ENCODE measurements around the gene MRPL16. TPM values are rescaled to one million over a fixed set of nuclear protein-coding genes. Genes with fewer than 3 reads are reported as not detected.

MRPL16 gene
- total and polyA plus RNA-seq, 9 donors = 30.0 to 68.1 (median 38.5) TPM

DNA sequence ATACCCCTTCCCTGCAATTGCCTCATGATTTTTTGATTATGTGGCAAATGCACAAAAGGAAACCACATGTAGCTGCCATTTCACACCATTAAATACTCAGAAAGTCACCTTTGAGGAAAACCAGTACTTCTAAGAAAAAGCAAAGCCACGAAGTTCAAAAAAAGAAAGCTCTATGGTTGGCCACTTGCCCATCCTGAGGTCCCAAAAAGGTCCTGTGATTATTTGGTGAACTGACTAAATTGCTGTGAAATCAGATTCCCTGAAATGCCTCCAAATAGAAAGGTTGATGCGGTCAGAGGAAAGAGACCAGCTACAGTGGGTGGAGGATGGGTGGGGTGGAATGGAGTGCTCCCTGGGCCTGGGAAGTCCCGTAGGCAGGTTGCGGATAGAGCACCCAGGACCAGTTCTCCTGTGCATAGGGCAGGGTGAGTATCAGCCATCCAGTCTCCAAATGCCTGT, 26.9 kb downstream of the MRPL16 start:
- 87 to 88% (median 87%) methylated on average over 4 of the region's 4 CpGs for WGBS, 3 donors
- H3K4me1 ChIP-seq (ENCODE audit: insufficient read depth) = no peaks in the 10 kb centered on the region
- intact Hi-C loops (cut with DNase I) = no loop called here
- H3K9me3 ChIP-seq = no peaks in the 10 kb centered on the region
- no peak overlapping the region for H3K4me3 ChIP-seq
- no peak overlapping the region for H3K27ac ChIP-seq
- H3K36me3 ChIP-seq = no peaks in the 10 kb centered on the region
- DNase-seq = no peak
- no peak for TF ChIP-seq CTCF (IDR thresholded peaks at IDR 0.05)
- TF ChIP-seq POLR2A (IDR thresholded peaks at IDR 0.05) = no peak
- TF ChIP-seq EP300 (IDR thresholded peaks at IDR 0.05) = no peak
- H3K27me3 ChIP-seq = no peaks in the 10 kb centered on the region

GRCh38 chr11:59782080-59782479, 28.5 kb downstream of the MRPL16 start:
- no peaks in the 10 kb centered on the region for H3K9me3 ChIP-seq
- 84 to 96% (median 90%) methylated on average over 2 of the region's 2 CpGs for WGBS, 3 donors
- TF ChIP-seq CTCF (IDR thresholded peaks at IDR 0.05) = no peak
- H3K4me3 ChIP-seq = no peak overlapping the region
- intact Hi-C loops (cut with DNase I) = no loop called here
- H3K27ac ChIP-seq = no peak overlapping the region
- DNase-seq = no peak
- H3K27me3 ChIP-seq = no peaks in the 10 kb centered on the region
- no peaks in the 10 kb centered on the region for H3K4me1 ChIP-seq (ENCODE audit: insufficient read depth)
- H3K36me3 ChIP-seq = no peaks in the 10 kb centered on the region

GRCh38 chr11:59779487-59779886, 31.1 kb downstream of the MRPL16 start:
- TF ChIP-seq CTCF (IDR thresholded peaks at IDR 0.05) (no peak), POLR2A (IDR thresholded peaks at IDR 0.05) (no peak), EP300 (IDR thresholded peaks at IDR 0.05) (no peak)
- no peaks in the 10 kb centered on the region for H3K4me1 ChIP-seq (ENCODE audit: insufficient read depth)
- intact Hi-C loops (cut with DNase I) = no loop called here

DNA sequence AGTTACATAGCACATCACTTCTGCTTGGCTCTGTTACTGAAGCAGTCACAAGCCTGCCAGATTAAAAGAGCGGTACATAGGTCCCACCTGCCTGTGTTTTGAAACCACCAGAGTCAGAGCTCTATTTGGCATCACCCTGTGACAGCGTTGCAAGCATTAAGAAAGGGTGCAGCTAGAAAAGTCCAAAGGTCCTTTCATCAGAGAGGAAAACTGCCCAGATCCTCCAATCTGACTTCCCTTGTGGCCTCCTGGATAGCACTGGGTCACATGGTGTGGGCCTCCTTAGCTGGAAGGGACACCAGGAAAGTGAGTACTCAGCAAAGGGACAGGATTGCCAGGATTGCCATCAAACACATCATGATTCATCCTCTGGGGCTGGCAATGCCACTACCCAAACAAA, 32.5 kb downstream of the MRPL16 start:
- WGBS, 3 donors = 92 to 95% (median 94%) methylated on average over 2 of the region's 2 CpGs

More at GRCh38 chr11:59779487-59779886, 31.1 kb downstream of the MRPL16 start:
- H3K36me3 ChIP-seq = no peaks in the 10 kb centered on the region
- 43 to 57% (median 45%) methylated on average over 1 of the region's 1 CpG for WGBS, 3 donors
- H3K27me3 ChIP-seq = no peaks in the 10 kb centered on the region
- no peak overlapping the region for H3K27ac ChIP-seq
- no peak overlapping the region for H3K4me3 ChIP-seq
- no peak for DNase-seq
- H3K9me3 ChIP-seq = no peaks in the 10 kb centered on the region

More for the DNA sequence above, 32.5 kb downstream of the MRPL16 start:
- Histone ChIP-seq H3K4me3 (no peak overlapping the region), H3K4me1 (ENCODE audit: insufficient read depth) (no peaks in the 10 kb centered on the region), H3K27ac (no peak overlapping the region), H3K9me3 (no peaks in the 10 kb centered on the region), H3K27me3 (no peaks in the 10 kb centered on the region), H3K36me3 (no peaks in the 10 kb centered on the region)
- intact Hi-C loops (cut with DNase I) = no loop called here
- TF ChIP-seq EP300 (IDR thresholded peaks at IDR 0.05) (no peak), CTCF (IDR thresholded peaks at IDR 0.05) (no peak)
- no peak for DNase-seq

Data from ovary (tissue), 9 donors.